OCI-LY3 (cell line): Measurements from ENCODE around the gene PCED1B.

Experiments
- H2AFZ ChIP-seq: fragments of 200-600, 300-600 bp; shearing (Covaris generic); 2 replicates; pipeline ENCODE4 v1.6.0; 2014; ENCODE audit warnings: antibody characterized with exemption, low read depth, low read length
- H3K27ac ChIP-seq: fragments of 200-600, 300-600 bp; sonication (generic); 2 replicates; pipeline ENCODE4 v1.5.1; 2014; ENCODE audit warnings: mild to moderate bottlenecking, low read length, moderate library complexity, mixed read lengths
- H3K27me3 ChIP-seq: fragments of 200-600, 300-600 bp; sonication (generic); 2 replicates; pipeline ENCODE4 v1.6.1; 2014; ENCODE audit warnings: low read depth, low read length, mixed read lengths
- H3K36me3 ChIP-seq: fragments of 200-600, 300-600 bp; sonication (generic); replicated peaks from 2 replicates; pipeline ENCODE3; 2014; ENCODE audit warnings: low read depth, low read length, mixed read lengths
- H3K4me1 ChIP-seq: fragments of 300-600, 200-600 bp; sonication (generic); 2 replicates; pipeline ENCODE4 v1.6.1; 2014; ENCODE audit warnings: low read length, mixed read lengths
- H3K4me2 ChIP-seq: fragments of 200-600, 300-600 bp; sonication (generic); 2 replicates; pipeline ENCODE4 v1.6.1; 2014; ENCODE audit warnings: low read length, mixed read lengths
- H3K4me3 ChIP-seq: fragments of 300-600, 200-600 bp; sonication (generic); 2 replicates; pipeline ENCODE4 v1.5.1; 2014; ENCODE audit warnings: antibody characterized with exemption, mild to moderate bottlenecking, low read length, moderate library complexity
- H3K79me2 ChIP-seq: fragments of 300-600, 200-600 bp; shearing (Covaris generic); 2 replicates; pipeline ENCODE4 v1.6.1; 2014; ENCODE audit warnings: mild to moderate bottlenecking, low read length, mixed read lengths
- H3K9ac ChIP-seq: fragments of 300-600, 200-600 bp; shearing (Covaris generic); 2 replicates; pipeline ENCODE4 v1.6.0; 2014; ENCODE audit warnings: mild to moderate bottlenecking, low read length, moderate library complexity
- H3K9me3 ChIP-seq: fragments of 200-600, 300-600 bp; shearing (Covaris generic); 2 replicates; pipeline ENCODE4 v1.6.1; 2014; ENCODE audit warnings: low read length, mixed read lengths; ENCODE audit not compliant: insufficient read depth
- H4K20me1 ChIP-seq: fragments of 200-600, 300-600 bp; sonication (generic); 2 replicates; pipeline ENCODE4 v1.6.1; 2016; ENCODE audit warnings: low read length, mixed read lengths; ENCODE audit not compliant: insufficient read depth
- CTCF ChIP-seq: fragments of 200-600, 300-600 bp; sonication (generic); IDR thresholded peaks from 2 replicates; pipeline ENCODE4 v1.5.1; 2014; ENCODE audit warnings: antibody characterized with exemption, low read length, low read depth
- EZH2phosphoT487 ChIP-seq: fragments of 200-600 bp; shearing (Covaris generic); IDR thresholded peaks from 2 replicates; pipeline ENCODE4 v1.6.1; 2018; ENCODE audit warnings: antibody characterized with exemption, mixed run types, low read depth

The PCED1B gene

GRCh38 chr12:47033789-47034555 is 45.4 kb upstream of the PCED1B start:
- no peaks in the 10 kb centered on the region for H3K36me3 ChIP-seq
- H3K79me2 ChIP-seq: no peaks in the 10 kb centered on the region
- no peaks in the 10 kb centered on the region for H3K9me3 ChIP-seq
- TF ChIP-seq EZH2phosphoT487: no peak
- no peaks in the 10 kb centered on the region for H4K20me1 ChIP-seq
- H3K27me3 ChIP-seq: no peaks in the 10 kb centered on the region
- no peak overlapping the region for H3K4me3 ChIP-seq
- H2AFZ ChIP-seq: no peak overlapping the region
- H3K27ac ChIP-seq: no peak overlapping the region
- 0 out of 2 replicates have a peak overlapping the region, but pooled peaks have one; percentile 47 for H3K9ac ChIP-seq
- H3K4me2 ChIP-seq: peak overlapping the region; percentile 48
- H3K4me1 ChIP-seq: peaks cover 50% of the 10 kb centered on the region

- Histone ChIP-seq H3K4me3 (no peak overlapping the region), H3K9me3 (no peaks in the 10 kb centered on the region), H2AFZ (no peak overlapping the region), H3K36me3 (no peaks in the 10 kb centered on the region), H3K27ac (no peak overlapping the region), H3K9ac (peak overlapping the region; percentile 5; the same call in 1 of the 2 replicates), H4K20me1 (no peaks in the 10 kb centered on the region), H3K4me2 (0 out of 2 replicates have a peak overlapping the region, but pooled peaks have one; percentile 48), H3K79me2 (no peaks in the 10 kb centered on the region), H3K4me1 (peaks cover 50% of the 10 kb centered on the region), H3K27me3 (no peaks in the 10 kb centered on the region)
- TF ChIP-seq EZH2phosphoT487 (no peak), CTCF (no peak)
Observed at GRCh38 chr12:47034661-47035060, 44.8 kb upstream of the PCED1B start.

GRCh38 chr12:47035484-47035883 is 43.9 kb upstream of the PCED1B start:
- no peaks in the 10 kb centered on the region for H3K27me3 ChIP-seq
- no peaks in the 10 kb centered on the region for H3K9me3 ChIP-seq
- no peaks in the 10 kb centered on the region for H4K20me1 ChIP-seq
- no peak overlapping the region for H3K27ac ChIP-seq
- peak overlapping the region; percentile 50 for H2AFZ ChIP-seq
- no peak overlapping the region for H3K4me3 ChIP-seq
- peak overlapping the region; percentile 1; the same call in 1 of the 2 replicates for H3K9ac ChIP-seq
- H3K79me2 ChIP-seq: no peaks in the 10 kb centered on the region
- no peaks in the 10 kb centered on the region for H3K36me3 ChIP-seq
- peak overlapping the region; percentile 48 for H3K4me2 ChIP-seq
- TF ChIP-seq CTCF (no peak), EZH2phosphoT487 (no peak)
- H3K4me1 ChIP-seq: peaks cover 50% of the 10 kb centered on the region

- Histone ChIP-seq H3K9me3 (no peaks in the 10 kb centered on the region), H3K79me2 (no peaks in the 10 kb centered on the region), H3K36me3 (no peaks in the 10 kb centered on the region), H2AFZ (no peak overlapping the region), H4K20me1 (no peaks in the 10 kb centered on the region), H3K4me2 (no peak overlapping the region), H3K27ac (no peak overlapping the region), H3K27me3 (no peaks in the 10 kb centered on the region), H3K4me1 (peaks cover 38% of the 10 kb centered on the region), H3K4me3 (no peak overlapping the region), H3K9ac (no peak overlapping the region)
- TF ChIP-seq EZH2phosphoT487 (no peak), CTCF (no peak)
Observed at GRCh38 chr12:47038270-47038748, 41.1 kb upstream of the PCED1B start.
